Measurements from ENCODE around the gene PNISR.

PNISR gene

GRCh38 chr6:99409672-99410071 is 15.4 kb downstream of the PNISR start:
- no peak for DNase-seq (ENCODE audit: low spot score)

- no peak for DNase-seq (ENCODE audit: low spot score)
These were observed 18.0 kb downstream of the PNISR start for GRCh38 chr6:99407076-99407475.

GRCh38 chr6:99402448-99402847 is 22.7 kb downstream of the PNISR start:
- DNase-seq (ENCODE audit: low spot score) = no peak

GRCh38 chr6:99397287-99397686 is 27.8 kb downstream of the PNISR start:
- no peak for DNase-seq (ENCODE audit: low spot score)

GRCh38 chr6:99393698-99394531 is 31.2 kb downstream of the PNISR start, which contains the start of gene COQ3:
COQ3 (minus strand) TSS chr6:99394195; CDS start chr6:99394179, 16 bp downstream.
- DNase-seq (ENCODE audit: low spot score) = peak; percentile 94

GRCh38 chr6:99393366-99393697 is 31.8 kb downstream of the PNISR start:
- DNase-seq (ENCODE audit: low spot score) = no peak

- DNase-seq (ENCODE audit: low spot score) = no peak
These were observed 34.2 kb downstream of the PNISR start for GRCh38 chr6:99390896-99391295.

GRCh38 chr6:99384507-99384906 is 40.6 kb downstream of the PNISR start:
- DNase-seq (ENCODE audit: low spot score) = no peak

GRCh38 chr6:99378636-99379035 is 46.5 kb downstream of the PNISR start:
- no peak for DNase-seq (ENCODE audit: low spot score)

GRCh38 chr6:99369533-99369932 is 55.6 kb downstream of the PNISR start:
- DNase-seq (ENCODE audit: low spot score) = no peak

GRCh38 chr6:99366852-99367251 is 58.3 kb downstream of the PNISR start:
- no peak for DNase-seq (ENCODE audit: low spot score)

- no peak for DNase-seq (ENCODE audit: low spot score)
These were observed 61.1 kb downstream of the PNISR start for GRCh38 chr6:99364026-99364425.

GRCh38 chr6:99362678-99363268 is 62.3 kb downstream of the PNISR start:
- DNase-seq (ENCODE audit: low spot score) = no peak

- no peak for DNase-seq (ENCODE audit: low spot score)
These were observed 65.3 kb downstream of the PNISR start for GRCh38 chr6:99359800-99360199.

- no peak for DNase-seq (ENCODE audit: low spot score)
These were observed 68.5 kb downstream of the PNISR start for GRCh38 chr6:99356641-99357040.

GRCh38 chr6:99354983-99355382 is 70.1 kb downstream of the PNISR start:
- no peak for DNase-seq (ENCODE audit: low spot score)

GRCh38 chr6:99353126-99353525 is 72.0 kb downstream of the PNISR start:
- no peak for DNase-seq (ENCODE audit: low spot score)

GRCh38 chr6:99350573-99350972 is 74.5 kb downstream of the PNISR start:
- DNase-seq (ENCODE audit: low spot score) = no peak

- DNase-seq (ENCODE audit: low spot score) = peak; percentile 26
These were observed 75.7 kb downstream of the PNISR start, which contains the start of gene FAXC for GRCh38 chr6:99349171-99350141. FAXC (minus strand) TSS chr6:99349674; CDS start chr6:99349372, 302 bp downstream.

- no peak for DNase-seq (ENCODE audit: low spot score)
These were observed 76.6 kb downstream of the PNISR start for GRCh38 chr6:99348288-99349170.

Data from AG08395 (cell line).